ENCODE data around the gene SLC28A1.
"Not testable (repeated sequence)": the region's sequence is repeated elsewhere in the genome, so short reads cannot be mapped to it uniquely, and the experiment has no call there.

The SLC28A1 gene

GRCh38 chr15:84871428-84871985 is 13.0 kb upstream of the SLC28A1 start:
- H3K36me3 ChIP-seq (replicated peaks), result no peaks in the 10 kb centered on the region
- TF ChIP-seq CTCF (IDR thresholded peaks at IDR 0.05; ENCODE audit: low read depth, low read length, missing control alignments), result no peak
- no peak overlapping the region for H3K4me3 ChIP-seq (ENCODE audit: low read depth, low read length)
- H3K27me3 ChIP-seq (replicated peaks), result no peaks in the 10 kb centered on the region
- H3K27ac ChIP-seq, result no peak overlapping the region
- in situ Hi-C loops (cut with HindIII; ENCODE audit: low pct_ligation_motif_present, low sequenced_read_pairs), result no loop called here
- DNase-seq, result no peak

- no peak overlapping the region for H3K4me3 ChIP-seq (ENCODE audit: low read depth, low read length)
- no peak for TF ChIP-seq CTCF (IDR thresholded peaks at IDR 0.05; ENCODE audit: low read depth, low read length, missing control alignments)
- H3K27ac ChIP-seq, result no peak overlapping the region
- in situ Hi-C loops (cut with HindIII; ENCODE audit: low pct_ligation_motif_present, low sequenced_read_pairs), result no loop called here
- no peaks in the 10 kb centered on the region for H3K36me3 ChIP-seq (replicated peaks)
- H3K27me3 ChIP-seq (replicated peaks), result no peaks in the 10 kb centered on the region
- DNase-seq, result no peak
Measured at GRCh38 chr15:84872009-84872910, 12.2 kb upstream of the SLC28A1 start.

GRCh38 chr15:84873997-84874396 is 10.5 kb upstream of the SLC28A1 start:
- DNase-seq, result no peak
- H3K27me3 ChIP-seq (replicated peaks), result no peaks in the 10 kb centered on the region
- no peaks in the 10 kb centered on the region for H3K36me3 ChIP-seq (replicated peaks)
- no peak overlapping the region for H3K4me3 ChIP-seq (ENCODE audit: low read depth, low read length)
- no peak for TF ChIP-seq CTCF (IDR thresholded peaks at IDR 0.05; ENCODE audit: low read depth, low read length, missing control alignments)
- in situ Hi-C loops (cut with HindIII; ENCODE audit: low pct_ligation_motif_present, low sequenced_read_pairs), result no loop called here
- H3K27ac ChIP-seq, result no peak overlapping the region

GRCh38 chr15:84874981-84875699 is 9.3 kb upstream of the SLC28A1 start:
- Histone ChIP-seq H3K36me3 (replicated peaks) (no peaks in the 10 kb centered on the region), H3K4me3 (ENCODE audit: low read depth, low read length) (no peak overlapping the region), H3K27ac (no peak overlapping the region), H3K27me3 (replicated peaks) (no peaks in the 10 kb centered on the region)
- no peak for DNase-seq
- TF ChIP-seq CTCF (IDR thresholded peaks at IDR 0.05; ENCODE audit: low read depth, low read length, missing control alignments), result no peak
- in situ Hi-C loops (cut with HindIII; ENCODE audit: low pct_ligation_motif_present, low sequenced_read_pairs), result no loop called here

GRCh38 chr15:84876269-84876668 is 8.2 kb upstream of the SLC28A1 start:
- no peak overlapping the region for H3K4me3 ChIP-seq (ENCODE audit: low read depth, low read length)
- no peak for DNase-seq
- H3K27ac ChIP-seq, result no peak overlapping the region
- in situ Hi-C loops (cut with HindIII; ENCODE audit: low pct_ligation_motif_present, low sequenced_read_pairs), result no loop called here
- H3K27me3 ChIP-seq (replicated peaks), result no peaks in the 10 kb centered on the region
- no peak for TF ChIP-seq CTCF (IDR thresholded peaks at IDR 0.05; ENCODE audit: low read depth, low read length, missing control alignments)
- H3K36me3 ChIP-seq (replicated peaks), result no peaks in the 10 kb centered on the region

- in situ Hi-C loops (cut with HindIII; ENCODE audit: low pct_ligation_motif_present, low sequenced_read_pairs); H3K36me3 ChIP-seq (replicated peaks); H3K27me3 ChIP-seq (replicated peaks); DNase-seq; H3K27ac ChIP-seq; H3K4me3 ChIP-seq (ENCODE audit: low read depth, low read length): not testable (repeated sequence)
Measured at GRCh38 chr15:84877701-84878100, 6.8 kb upstream of the SLC28A1 start.
